GM18502 (cell line): ENCODE results near the gene PRM3.
"Not testable (repeated sequence)": the region's sequence is repeated elsewhere in the genome, so short reads cannot be mapped to it uniquely, and the experiment has no call there.

Source experiments
- ATAC-seq: cut with Tn5 transposase; IDR thresholded peaks from one replicate; pipeline ENCODE4 v1.9.1; 2021; ENCODE audit warnings: mild to moderate bottlenecking; ENCODE audit not compliant: unreplicated experiment, poor library complexity

Gene PRM3

GRCh38 chr16:11306997-11307638 lies 33.7 kb upstream of the PRM3 start:
- ATAC-seq = no peak

DNA sequence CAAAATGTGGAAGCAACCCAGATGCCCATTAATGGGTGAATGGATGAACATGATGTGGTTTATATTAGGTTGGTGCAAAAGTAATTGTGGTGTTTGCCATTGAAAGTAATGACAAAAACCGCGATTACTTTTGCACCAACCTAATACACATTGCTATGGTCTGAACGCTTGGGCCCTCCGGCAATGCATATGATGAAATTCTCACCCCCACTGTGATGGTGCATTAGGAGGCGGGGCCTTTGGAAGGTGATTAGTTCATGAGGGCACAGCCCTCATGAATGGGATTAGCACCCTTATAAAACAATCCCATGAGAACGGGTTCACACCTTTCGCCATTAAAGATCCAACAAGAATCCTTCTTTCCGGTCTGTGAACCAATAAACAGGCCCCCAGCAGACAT lies 33.0 kb upstream of the PRM3 start:
- no peak for ATAC-seq

DNA sequence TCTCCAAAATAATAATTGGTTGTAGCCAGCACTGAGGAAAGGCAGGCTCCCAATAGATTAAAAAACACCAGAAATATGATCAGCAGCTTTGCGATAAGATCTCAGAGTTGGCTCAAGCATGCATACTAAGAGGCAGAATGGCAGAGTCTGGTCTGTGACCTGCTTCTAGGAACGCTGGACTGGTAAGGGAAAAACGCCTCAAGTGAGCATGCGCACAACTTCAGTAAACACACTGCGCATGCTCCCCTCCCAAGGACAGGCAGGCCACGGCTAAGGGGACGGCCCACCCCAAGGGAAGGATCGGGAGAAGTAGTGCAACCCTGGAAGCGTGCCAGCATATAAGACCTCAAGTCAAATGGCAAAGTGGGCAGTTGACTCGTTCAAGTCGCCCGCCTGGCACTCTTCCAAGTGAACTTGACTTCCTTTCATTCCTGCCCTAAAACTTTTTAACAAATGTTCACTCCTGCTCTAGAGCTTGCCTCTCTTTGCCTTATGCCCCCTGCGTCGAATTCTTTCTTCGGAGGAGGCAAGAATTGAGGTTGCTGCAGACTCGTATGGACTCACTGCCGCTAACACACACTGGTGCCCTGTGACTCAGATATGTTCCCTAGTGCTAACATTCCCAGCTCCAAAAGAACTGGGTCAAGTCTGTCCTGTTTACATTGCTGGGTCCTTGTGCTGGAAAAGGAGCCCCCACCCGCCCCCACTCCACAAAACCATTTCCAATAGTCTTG lies 30.1 kb upstream of the PRM3 start:
- no peak for ATAC-seq

DNA sequence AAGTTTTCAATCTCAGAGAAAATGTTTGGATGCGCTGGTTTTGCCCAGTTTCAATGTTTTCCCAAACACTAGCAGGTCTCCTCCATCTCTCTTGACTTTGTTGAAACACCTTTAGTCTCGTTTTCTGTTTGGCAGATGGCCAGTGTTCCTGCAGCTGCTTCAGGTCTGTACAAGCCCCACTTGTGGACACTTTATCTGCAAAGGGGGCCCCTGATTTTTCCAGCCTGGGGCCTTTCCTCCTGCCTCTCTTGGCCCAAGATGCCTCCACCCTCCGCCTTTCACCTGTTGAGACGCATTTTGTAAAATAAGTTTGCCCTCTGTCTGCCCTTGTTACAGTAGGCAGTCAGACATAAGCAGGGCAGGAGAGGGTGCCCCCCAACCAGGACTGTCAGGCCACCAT lies 29.5 kb upstream of the PRM3 start:
- no peak for ATAC-seq

DNA sequence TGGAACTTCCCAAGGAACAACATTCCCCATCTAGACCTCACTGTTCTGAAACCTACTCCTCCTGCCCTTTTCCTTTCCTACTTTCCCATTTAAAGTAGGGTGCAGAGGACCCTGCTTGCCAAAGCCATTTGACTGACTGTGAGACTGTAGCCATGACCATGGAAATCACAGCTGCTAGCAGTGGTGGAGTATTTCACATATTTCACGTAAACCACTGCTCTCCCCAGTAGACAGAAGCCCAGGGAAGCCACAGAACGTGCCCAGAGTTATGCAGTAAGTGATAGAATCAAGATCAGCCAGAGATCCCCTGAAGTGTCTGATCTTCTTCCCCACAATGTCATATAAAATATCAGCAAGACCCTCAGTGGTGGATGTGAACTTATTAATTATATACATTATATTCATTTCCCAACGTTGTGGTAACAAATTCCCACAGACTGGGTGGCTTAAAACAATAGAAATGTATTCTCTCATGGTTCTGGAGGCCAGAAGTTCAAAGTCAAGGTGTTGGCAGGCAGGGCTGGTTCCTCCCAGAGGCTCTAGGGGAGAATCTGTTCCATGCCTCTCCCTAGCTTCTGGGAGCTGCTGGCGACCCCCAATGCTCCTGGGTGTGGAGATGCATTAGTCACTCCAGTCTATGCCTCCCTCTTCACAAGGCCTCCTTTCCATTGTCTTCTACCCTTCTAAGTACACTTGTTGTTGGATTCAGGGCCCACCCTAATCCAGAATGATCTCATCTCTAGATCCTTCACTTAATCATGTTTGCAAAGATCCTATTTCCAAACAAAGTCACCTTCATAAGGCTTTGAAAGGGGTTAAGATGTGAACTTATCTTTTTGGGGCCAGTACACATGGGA lies 28.4 kb upstream of the PRM3 start:
- ATAC-seq = no peak

GRCh38 chr16:11300560-11300892 lies 27.1 kb upstream of the PRM3 start:
- ATAC-seq = no peak

GRCh38 chr16:11299865-11300559 lies 26.6 kb upstream of the PRM3 start:
- ATAC-seq = no peak

- peak; percentile 39 for ATAC-seq
Observed at GRCh38 chr16:11298950-11299547, 25.6 kb upstream of the PRM3 start.

GRCh38 chr16:11298143-11298900 lies 24.9 kb upstream of the PRM3 start:
- no peak for ATAC-seq

- peak; percentile 75 for ATAC-seq
Observed at GRCh38 chr16:11297492-11298142, 24.2 kb upstream of the PRM3 start.

DNA sequence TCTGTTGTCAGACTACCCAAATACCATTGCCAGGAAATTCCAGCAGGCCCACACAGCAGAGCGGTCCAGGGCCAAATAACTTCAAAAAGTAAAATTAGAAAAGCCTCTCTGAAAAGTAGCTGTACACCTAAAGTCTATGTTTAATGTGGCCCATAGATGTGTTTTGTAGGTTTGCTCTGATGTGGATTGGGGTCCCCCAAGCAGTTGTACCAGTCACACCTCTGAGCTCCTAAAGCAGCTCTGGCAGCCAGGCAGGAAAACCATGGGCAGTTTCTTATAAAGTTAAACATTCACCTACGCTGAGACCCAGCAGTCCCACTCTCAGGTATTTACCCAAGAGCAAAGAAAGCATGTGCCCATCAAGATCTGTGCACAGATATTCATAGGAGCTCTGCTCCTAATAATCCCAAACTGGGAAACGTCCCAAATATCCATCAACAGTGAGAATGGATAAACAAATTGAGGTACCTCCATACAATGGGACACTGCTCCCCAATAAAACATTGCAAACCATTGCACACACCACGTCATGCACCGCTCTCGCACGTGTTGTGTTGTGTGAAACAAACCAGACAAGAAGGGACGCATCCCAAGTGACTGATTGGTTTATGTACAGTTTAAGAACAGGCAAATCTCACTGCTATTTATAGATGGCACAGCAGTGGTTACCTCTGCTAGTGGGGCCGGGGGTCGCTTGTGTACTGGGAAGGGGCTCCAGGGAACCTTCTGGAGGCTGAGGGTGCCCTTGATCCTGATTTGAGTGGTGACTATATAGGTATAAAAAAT lies 23.5 kb upstream of the PRM3 start:
- ATAC-seq = peak; percentile 20

GRCh38 chr16:11296351-11296705 lies 22.9 kb upstream of the PRM3 start:
- ATAC-seq = no peak

DNA sequence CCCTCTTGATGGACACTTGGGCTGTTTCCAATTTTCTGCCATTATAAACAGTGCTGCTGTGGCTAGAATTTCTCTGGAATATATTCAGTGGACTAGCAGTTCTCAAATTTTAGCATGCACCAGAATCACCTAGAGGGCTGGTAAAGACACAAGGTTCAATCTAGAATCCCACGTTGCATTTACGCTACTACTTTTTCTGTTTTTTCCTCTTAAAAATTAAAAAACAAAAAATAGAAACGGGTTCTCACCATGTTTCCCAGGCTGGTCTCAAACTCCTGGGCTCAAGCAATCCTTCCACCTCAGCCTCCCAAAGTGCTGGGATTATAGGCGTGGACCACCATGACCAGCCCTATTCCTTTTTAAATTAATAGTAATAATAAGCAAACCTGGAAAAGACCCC lies 22.2 kb upstream of the PRM3 start:
- ATAC-seq = no peak

DNA sequence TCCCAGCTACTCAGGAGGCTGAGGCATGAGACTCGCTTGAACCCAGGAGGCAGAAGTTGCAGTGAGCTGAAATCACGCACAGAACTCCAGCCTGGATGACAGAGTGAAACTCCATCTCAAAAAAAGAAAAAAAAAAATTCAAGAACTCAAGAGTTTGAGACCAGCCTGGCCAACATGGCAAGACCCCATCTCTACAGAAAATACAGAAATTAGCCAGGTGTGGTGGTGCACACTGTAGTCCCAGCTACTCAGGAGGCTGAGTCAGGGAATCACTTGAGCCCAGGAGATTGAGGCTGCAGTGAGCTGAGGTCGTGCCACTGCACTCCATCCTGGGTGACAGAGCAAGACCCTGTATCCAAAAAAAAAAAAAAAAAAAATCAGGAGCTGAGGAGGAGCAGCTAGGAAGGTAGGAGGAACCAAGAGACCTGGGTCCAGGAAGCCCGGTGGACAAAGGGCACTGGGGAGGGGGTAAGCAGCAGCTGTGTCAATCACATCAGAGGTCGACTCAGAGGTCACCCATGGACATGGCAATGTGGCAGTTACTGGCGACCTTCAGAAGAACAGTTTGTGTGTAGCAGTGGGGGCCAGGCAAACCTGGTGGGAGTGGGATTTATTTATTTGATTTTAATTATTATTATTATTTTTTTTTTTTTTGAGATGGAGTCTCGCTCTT lies 18.8 kb upstream of the PRM3 start:
- ATAC-seq = no peak

- ATAC-seq = no peak
Observed at GRCh38 chr16:11291091-11291703, 17.8 kb upstream of the PRM3 start.

DNA sequence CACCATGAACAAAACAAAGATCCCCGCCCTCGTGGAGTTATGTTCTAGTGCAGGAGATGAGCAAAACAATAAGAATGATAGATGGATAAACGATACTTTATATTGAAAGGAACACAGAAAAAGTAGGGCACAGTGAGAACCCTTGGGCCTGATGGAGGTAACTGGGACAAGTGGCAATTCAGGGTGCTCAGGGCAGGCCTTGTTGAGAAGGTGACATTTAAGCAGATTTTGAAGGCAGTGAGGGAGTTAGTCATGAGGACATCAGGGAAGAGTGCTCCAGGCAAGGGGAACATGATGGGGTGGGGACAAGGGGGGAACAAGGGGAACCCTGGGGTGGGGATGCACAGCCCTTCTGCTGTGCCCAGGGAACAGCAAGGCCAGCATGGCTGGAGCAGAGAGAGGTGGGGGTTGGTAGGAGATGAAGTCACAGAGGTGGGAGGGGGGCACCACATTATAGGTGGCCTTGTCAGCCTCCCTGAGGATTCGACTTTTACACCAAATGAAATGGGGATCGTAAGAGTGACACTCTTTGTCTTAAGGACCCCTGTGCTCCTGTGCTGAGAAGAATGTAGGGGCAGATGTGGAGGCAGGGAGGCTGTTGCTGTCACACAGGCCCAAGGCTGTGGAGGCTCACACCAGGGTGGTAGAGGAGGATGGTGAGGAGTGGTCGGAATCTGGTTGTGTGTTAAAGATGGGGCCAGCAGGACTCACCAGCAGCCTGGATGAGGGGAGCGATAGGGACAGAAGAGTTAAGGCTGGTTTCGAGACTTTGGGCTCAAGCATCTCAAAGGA lies 16.9 kb upstream of the PRM3 start:
- no peak for ATAC-seq

GRCh38 chr16:11289696-11290095 lies 16.3 kb upstream of the PRM3 start:
- not testable (repeated sequence) for ATAC-seq
